PC-3 (cell line): Measurements from ENCODE around the gene NTN5.

Source experiments
- EZH2 ChIP-seq: fragments of 300-600 bp; sonication (generic); IDR thresholded peaks from one replicate; pipeline ENCODE4 v1.6.1; 2017; ENCODE audit warnings: antibody characterized with exemption, mild to moderate bottlenecking, low read length; ENCODE audit not compliant: unreplicated experiment
- EZH2phosphoT487 ChIP-seq: fragments of 300-600 bp; sonication (generic); IDR thresholded peaks from 2 replicates; pipeline ENCODE4 v1.6.1; 2018; ENCODE audit warnings: mild to moderate bottlenecking, antibody characterized with exemption, low read length, borderline replicate concordance
- TF ChIP-seq, protein P1 (sequence below): fragments of 300-600 bp; sonication (generic); conservative IDR thresholded peaks from 2 replicates; pipeline ENCODE4 v1.5.1; 2017; ENCODE audit warnings: antibody characterized with exemption, low read depth, mild to moderate bottlenecking, low read length

DNA sequence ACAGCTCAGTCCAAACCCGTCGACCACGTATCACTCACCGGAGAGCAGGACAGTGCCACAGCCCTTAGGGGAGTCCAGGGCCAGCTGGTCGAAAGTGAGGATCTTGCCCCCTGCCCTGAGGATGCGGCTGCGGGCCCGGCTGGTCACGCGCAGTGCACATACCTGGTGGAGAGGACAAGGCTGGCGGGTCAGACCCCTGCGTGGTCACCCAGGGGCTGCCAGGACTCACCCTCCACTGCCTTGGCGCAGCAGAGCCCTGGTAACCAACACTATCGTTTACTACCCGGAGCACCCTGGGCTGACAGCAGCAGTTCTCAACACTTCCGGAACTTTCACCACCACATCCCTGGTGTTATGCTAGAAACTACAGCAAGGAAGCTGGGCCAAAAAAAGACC lies 56.8 kb downstream of the NTN5 start:
- no peak for TF ChIP-seq EZH2phosphoT487
- TF ChIP-seq, protein P1, sequence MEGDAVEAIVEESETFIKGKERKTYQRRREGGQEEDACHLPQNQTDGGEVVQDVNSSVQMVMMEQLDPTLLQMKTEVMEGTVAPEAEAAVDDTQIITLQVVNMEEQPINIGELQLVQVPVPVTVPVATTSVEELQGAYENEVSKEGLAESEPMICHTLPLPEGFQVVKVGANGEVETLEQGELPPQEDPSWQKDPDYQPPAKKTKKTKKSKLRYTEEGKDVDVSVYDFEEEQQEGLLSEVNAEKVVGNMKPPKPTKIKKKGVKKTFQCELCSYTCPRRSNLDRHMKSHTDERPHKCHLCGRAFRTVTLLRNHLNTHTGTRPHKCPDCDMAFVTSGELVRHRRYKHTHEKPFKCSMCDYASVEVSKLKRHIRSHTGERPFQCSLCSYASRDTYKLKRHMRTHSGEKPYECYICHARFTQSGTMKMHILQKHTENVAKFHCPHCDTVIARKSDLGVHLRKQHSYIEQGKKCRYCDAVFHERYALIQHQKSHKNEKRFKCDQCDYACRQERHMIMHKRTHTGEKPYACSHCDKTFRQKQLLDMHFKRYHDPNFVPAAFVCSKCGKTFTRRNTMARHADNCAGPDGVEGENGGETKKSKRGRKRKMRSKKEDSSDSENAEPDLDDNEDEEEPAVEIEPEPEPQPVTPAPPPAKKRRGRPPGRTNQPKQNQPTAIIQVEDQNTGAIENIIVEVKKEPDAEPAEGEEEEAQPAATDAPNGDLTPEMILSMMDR: no peak
- no peak for TF ChIP-seq EZH2
